ENCODE measurements around the gene TOM1.

DNA sequence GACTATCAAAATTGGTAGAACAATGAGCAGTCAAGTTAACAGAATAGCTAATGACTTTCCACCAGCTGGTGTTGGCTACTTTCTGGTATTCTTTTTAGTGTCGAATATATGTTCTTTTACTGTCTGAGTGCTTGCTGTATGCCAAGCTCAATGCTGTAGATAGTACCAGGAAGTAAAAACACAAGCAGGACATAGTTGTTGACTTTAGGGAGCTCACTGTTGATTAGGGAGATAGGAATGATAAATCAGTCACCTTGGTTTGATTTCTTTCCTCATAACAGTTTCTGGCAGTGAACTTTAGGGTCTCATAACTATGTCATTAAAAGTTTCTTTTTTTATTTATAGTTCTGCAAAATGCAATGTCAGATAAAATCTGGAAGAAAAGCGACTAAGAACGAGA, 33.4 kb upstream of the TOM1 start:
- TF ChIP-seq CTCF (IDR thresholded peaks at IDR 0.05) (no peak), ZFX (IDR thresholded peaks at IDR 0.05; ENCODE audit: borderline replicate concordance) (no peak)

Data from 22Rv1 (cell line).